NCI-H69 (cell line): ENCODE measurements around the gene CCDC102A.
A peak's percentile ranks its signal among the peaks of the same experiment; 100 is the strongest.

Experiments used
- DNase-seq: peaks from one replicate; lab custom pipeline; 2025; lab: John Stamatoyannopoulos, UW

CCDC102A gene

GRCh38 chr16:57537581-57538234 lies 1.3 kb upstream of the CCDC102A start:
- peak; percentile 3 for DNase-seq

GRCh38 chr16:57537194-57537505 lies 779 bp upstream of the CCDC102A start:
- no peak for DNase-seq

DNA sequence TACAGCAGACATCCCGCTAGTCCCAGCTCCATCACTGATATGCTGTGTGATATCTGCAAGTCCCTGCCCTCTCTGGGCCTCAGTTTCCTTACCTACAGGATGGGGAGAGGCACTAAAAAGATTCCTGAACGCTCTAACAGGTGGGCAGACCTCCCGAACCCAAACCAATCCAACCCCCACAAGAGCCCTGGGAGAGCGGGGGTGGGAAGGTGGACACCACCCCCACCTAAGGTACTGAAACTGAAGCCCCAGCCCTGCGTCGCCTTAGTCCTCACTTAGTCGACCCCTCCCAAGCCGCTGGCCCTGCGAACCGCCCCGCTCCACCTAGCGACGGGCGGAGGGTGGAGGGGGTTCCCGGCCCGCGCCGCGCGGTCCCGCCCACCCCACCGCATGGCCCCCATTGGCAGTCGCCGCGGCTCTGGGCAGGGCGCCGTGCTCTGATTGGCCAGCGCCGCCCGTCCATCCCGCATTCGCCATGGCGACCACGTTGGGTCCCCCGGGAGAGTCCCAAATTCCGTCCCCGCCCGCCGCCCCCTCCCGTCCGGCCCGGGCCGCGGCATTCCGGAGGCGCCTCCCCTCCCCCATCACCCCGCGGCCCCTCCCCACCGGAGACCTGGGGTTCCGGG lies 578 bp downstream of the CCDC102A start:
- DNase-seq: peak; percentile 82

DNA sequence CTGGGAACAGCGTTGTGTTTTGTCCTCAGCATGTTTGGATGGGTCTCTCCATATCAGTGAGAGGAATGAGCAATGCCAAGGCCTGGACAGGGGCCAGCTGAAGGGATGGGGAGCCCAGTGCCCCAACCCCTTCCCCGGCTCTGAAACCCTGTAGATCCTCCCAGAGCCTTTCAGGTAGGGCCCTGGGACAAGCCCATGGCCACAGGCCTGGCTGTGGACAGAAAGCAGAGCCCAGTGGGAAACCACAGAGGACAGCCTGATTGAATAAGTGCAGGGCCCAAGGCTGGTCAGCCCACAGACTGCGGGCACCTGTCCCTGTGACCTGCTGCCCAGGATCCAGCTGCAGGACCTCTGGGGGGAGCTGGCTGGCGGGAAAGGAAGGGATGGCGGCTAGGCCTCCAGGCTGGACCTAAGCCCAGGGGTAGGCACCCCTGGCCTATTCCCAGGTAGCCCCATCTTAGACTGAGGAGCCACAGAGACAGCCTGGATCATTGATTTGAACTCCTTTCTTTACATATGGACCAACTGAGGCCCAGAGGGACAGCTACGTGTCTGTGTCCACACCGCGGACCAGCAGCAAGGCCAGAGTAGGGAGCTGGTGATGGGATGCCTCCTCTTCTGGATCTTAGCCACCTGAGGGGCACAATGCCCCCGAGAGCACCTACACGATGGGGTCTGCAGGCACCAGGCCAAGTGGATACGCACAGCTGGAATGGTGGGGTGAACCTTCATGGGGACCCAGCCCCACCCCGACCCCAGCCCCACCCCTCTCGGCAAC lies 1.3 kb downstream of the CCDC102A start:
- no peak for DNase-seq

DNA sequence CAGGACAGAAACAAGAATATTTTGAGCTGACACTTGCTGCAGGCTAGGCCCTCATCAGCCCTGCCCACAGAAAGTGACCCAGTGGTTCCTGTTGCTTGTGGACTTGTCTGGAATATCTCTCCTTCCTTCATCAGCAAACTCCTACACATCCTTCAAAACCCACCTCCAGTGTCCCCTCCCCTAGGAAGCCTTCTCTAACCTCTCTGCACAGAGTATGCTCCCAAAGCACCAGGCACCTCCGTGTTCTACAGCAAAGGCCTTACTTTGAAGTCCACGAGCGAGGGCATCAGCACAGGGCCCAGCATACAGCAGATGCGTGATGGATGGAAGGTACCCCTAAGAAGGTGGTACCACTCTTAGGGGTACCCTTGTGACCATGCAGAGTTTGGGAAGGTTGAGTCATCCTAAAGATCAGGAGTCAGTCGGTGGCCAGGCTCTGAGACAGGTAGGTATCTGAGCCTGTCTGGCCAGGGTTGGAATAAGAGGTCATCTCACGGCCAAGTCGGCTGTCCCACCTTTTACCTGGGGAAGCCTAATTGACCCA lies 2.0 kb downstream of the CCDC102A start:
- DNase-seq: no peak

DNA sequence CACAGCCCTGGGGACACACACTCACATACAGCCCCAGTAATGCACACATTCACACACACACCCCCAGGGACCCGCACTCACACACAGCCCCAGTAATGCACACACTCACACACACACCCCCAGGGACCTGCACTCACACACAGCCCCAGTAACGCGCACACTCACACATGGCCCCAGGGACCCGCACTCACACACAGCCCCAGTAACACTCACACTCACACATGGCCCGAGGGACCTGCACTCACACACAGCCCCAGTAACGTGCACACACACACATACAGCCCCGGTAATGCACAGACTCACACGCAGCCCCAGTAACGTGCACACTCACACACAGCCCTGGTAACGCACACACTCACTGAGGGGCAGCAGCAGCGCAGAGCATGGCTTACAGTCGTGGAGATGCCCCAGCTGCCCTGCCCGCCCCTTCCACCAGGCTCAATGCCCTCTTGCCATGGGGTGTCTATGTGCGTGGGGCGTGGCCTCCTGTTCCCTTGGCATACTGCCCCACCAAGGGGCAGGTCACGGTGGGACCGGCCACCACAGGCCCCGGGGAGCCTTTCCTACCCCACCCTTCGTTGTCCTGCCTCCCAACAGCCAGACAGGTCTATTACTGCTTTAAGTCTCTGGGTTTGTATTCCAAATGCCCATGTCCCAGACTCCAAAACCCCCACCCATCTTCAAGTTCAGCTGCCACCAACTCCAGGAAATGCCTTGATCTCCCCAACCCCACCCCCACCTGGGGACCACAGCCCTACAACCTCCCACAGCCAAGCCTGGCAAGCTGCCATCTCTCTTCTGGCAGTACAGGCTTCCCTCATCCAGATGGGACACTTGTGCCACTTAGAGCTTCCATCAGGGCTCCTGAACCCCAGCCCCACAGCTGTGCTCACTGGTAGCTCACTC lies 2.7 kb downstream of the CCDC102A start:
- DNase-seq: peak; percentile 46

DNA sequence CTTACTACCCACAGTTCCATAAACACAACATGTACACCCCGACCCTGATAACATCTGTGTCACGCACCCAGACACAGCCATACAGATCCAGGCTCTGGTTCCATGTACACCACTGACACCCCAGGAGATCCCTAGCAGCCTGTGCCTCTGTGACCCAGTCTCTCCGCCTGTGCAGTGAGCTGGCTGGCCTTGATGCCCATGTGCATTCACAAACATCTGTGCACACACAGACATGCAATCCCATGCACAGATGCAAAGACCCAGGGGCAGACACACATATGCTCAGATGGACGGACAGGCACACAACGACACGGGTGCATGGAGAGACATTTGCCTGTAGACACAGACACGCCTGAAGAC lies 4.1 kb downstream of the CCDC102A start:
- DNase-seq: no peak

GRCh38 chr16:57531635-57532265 lies 4.6 kb downstream of the CCDC102A start:
- no peak for DNase-seq

DNA sequence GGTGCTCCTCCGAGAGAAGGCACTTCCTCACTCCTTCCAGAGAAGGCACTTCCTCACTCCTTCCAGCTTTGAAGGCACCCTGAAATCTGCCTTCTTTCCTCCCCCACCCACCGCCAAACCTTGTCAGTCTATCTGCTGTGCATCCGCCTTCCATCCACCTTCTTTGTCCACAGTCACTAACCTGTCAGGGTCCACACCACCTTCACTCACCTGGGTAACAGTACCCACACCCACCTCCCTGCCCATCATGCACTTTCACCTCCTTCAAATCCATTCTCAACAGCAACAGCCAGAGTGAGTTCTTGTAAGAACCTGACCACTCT lies 5.2 kb downstream of the CCDC102A start:
- DNase-seq: no peak

GRCh38 chr16:57530522-57531252 lies 5.7 kb downstream of the CCDC102A start:
- no peak for DNase-seq

DNA sequence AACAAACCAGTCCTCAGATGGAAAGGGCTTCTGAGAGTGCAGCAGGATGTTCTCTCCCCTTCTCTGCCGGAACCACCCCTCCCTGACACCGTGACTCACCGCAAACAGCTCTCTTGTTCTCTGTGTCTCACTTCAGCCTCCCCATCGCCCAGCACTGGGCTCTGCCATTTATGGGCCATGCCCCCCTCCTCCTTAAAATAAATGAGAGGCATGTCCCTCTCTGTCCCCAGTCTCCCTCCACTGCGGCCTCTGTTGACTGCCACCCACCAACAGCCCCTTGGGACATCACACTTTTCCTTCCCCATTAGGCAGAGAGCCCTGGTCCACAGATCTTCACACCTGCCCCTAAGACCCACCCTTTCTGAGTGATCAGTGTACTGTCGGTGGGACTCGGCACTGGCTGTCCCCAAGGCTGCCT lies 6.3 kb downstream of the CCDC102A start:
- DNase-seq: peak; percentile 34

DNA sequence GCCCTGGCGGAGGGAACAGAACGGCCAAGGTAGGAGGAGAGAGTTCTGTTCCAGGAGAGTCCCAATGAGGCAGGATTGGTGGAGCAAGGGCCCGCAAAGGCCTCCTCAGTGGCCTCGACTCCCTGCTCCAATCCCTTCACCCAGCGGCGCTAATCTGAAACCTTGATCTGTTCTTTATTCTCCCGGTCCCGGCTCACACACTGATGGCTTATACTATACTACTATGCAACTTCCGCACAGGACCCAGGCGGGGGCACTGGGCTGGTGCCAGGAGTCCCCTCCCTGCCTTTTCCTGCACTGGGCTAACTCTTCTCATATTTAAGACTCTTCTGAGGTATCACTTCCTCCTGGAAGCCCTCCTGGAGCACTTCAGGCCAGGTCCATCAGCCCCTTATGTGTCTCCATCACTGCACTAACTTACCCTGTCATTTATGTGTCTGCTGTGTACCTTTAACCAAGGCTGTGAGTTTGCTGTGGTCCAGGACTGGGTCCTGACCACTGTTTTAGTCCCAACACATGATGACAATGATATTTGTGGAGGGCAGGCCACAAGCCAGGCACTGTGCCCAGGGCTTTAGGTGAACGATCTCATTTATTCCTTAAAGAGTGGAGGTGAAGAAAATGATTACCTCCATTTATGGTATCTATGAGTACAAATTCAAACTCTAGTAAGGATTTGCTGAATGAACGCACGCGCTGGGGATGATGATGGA lies 6.8 kb downstream of the CCDC102A start:
- DNase-seq: no peak

- no peak for DNase-seq
Observed at GRCh38 chr16:57528499-57529390, 7.6 kb downstream of the CCDC102A start.

DNA sequence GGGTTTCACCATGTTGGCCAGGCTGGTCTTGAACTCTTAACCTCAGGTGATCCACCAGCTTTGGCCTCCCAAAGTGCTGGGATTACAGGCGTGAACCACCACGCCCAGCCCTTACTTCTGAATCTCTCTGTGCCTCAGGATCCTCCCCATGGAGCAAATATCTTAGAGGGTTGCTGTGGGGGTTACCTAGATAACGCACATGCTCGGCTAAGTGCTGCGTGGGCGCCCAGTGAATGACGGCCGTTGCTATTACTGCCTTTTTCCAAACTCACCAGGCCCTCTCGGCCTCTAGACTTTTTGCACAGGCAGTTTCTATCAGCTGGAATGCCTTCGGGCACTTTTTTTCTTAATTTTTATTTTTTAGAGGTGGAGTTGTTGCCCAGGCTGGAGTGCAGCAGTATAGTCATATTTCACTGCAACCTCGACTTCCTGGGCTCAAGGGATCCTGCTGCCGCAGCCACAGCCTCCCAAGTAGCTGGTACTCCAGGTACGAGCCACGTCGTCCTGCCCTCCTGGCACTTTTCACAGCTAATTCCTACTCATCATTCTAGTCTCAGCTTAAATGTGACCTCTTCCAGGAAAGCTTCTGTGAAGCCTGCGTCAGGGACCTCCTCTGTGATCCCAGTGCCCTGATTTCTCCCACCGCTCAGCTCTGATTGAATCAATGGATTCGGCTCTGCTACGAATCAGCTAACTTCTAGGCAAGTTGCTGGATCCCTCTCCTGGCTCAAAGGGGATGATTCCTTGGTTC lies 8.6 kb downstream of the CCDC102A start:
- DNase-seq: no peak

DNA sequence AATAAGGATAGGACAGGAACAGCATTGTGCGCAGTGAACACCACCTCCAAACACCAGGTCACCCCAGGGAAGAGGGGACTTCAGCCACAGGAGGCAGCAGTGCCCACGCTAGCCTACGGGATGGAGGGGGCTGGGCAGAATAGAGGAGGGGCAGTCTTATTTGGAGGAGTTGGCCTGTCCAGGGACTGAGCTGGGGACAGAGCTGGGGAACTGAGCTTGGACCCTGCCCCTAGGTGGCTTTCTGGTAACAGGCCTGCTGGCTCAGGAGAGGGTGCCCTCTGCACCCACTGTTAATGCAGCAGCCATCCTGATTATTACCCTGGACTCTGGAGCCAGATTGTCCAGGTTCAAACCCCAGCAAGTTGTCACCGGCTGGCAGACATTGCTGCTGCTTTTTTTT lies 9.3 kb downstream of the CCDC102A start:
- DNase-seq: no peak

- DNase-seq: no peak
Observed at GRCh38 chr16:57526498-57526897, 9.9 kb downstream of the CCDC102A start.

DNA sequence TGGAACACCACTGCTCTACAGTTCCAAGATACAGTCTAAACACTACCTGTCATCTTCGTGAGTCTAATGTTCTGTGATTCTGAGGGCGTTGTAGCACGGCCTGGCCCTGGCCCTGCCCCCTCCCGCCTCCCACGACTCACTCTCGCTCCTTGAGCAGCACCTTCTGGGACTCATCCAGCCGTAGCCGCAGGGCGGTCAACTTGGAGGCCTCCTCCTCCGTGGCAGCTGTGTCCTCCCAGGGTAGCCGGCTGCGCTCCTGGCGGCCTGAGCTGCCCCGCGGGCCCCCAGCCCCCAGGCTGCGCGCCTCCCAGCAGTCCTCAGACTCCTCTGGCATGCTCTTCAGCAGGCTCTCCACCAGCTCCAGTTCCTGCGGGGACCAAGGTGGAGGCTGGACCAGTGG lies 10.6 kb downstream of the CCDC102A start:
- no peak for DNase-seq

- DNase-seq: no peak
Observed at GRCh38 chr16:57522960-57523359, 13.4 kb downstream of the CCDC102A start.
